ENCODE measurements around the gene LDAH.
"Not testable (repeated sequence)": the region's sequence is repeated elsewhere in the genome, so short reads cannot be mapped to it uniquely, and the experiment has no call there.

Gene LDAH

GRCh38 chr2:20717641-20718040 is 105.3 kb downstream of the LDAH start:
- DNase-seq: no peak

- DNase-seq: not testable (repeated sequence)
These were observed 106.7 kb downstream of the LDAH start for GRCh38 chr2:20716164-20716563.

GRCh38 chr2:20714412-20714811 is 108.5 kb downstream of the LDAH start:
- not testable (repeated sequence) for DNase-seq

- not testable (repeated sequence) for DNase-seq
These were observed 109.3 kb downstream of the LDAH start for GRCh38 chr2:20713585-20713984.

GRCh38 chr2:20711641-20712040 is 111.3 kb downstream of the LDAH start:
- DNase-seq: not testable (repeated sequence)

- no peak for DNase-seq
These were observed 115.3 kb downstream of the LDAH start for GRCh38 chr2:20707601-20708000.

GRCh38 chr2:20706786-20707185 is 116.1 kb downstream of the LDAH start:
- no peak for DNase-seq

- no peak for DNase-seq
These were observed 116.7 kb downstream of the LDAH start for GRCh38 chr2:20706217-20706616.

GRCh38 chr2:20704886-20705285 is 118.0 kb downstream of the LDAH start:
- no peak for DNase-seq

- DNase-seq: no peak
These were observed 120.3 kb downstream of the LDAH start for GRCh38 chr2:20702563-20702962.

- no peak for DNase-seq
These were observed 123.8 kb downstream of the LDAH start for GRCh38 chr2:20698916-20699613.

- DNase-seq: no peak
These were observed 125.5 kb downstream of the LDAH start for GRCh38 chr2:20697322-20697934.

- no peak for DNase-seq
These were observed 126.5 kb downstream of the LDAH start for GRCh38 chr2:20696366-20696765.

GRCh38 chr2:20693317-20693716 is 129.6 kb downstream of the LDAH start:
- DNase-seq: no peak

- DNase-seq: no peak
These were observed 130.8 kb downstream of the LDAH start for GRCh38 chr2:20692081-20692480.

- DNase-seq: no peak
These were observed 131.7 kb downstream of the LDAH start for GRCh38 chr2:20691076-20691734.

GRCh38 chr2:20689428-20690264 is 133.3 kb downstream of the LDAH start:
- DNase-seq: no peak

GRCh38 chr2:20687260-20687832 is 135.6 kb downstream of the LDAH start:
- no peak for DNase-seq

GRCh38 chr2:20684581-20685063 is 138.3 kb downstream of the LDAH start:
- DNase-seq: no peak

- DNase-seq: no peak
These were observed 140.6 kb downstream of the LDAH start for GRCh38 chr2:20682167-20682920.

GRCh38 chr2:20680744-20681375 is 142.0 kb downstream of the LDAH start:
- no peak for DNase-seq
